GM19463 (cell line): ENCODE data around the gene EML4.
"Not testable (repeated sequence)": the region's sequence is repeated elsewhere in the genome, so short reads cannot be mapped to it uniquely, and the experiment has no call there.

ENCODE experiments used
- ATAC-seq: cut with Tn5 transposase; IDR thresholded peaks from one replicate; pipeline ENCODE4 v1.9.1; 2021; ENCODE audit warnings: mild to moderate bottlenecking, moderate library complexity; ENCODE audit not compliant: unreplicated experiment

EML4 gene

GRCh38 chr2:42342061-42342794, 173.1 kb downstream of the EML4 start:
- peak; percentile 75 for ATAC-seq

- peak; percentile 21 for ATAC-seq
Observed at GRCh38 chr2:42342795-42343241, 173.7 kb downstream of the EML4 start.

GRCh38 chr2:42345986-42346385, 176.8 kb downstream of the EML4 start:
- no peak for ATAC-seq

GRCh38 chr2:42346856-42347255, 177.7 kb downstream of the EML4 start:
- not testable (repeated sequence) for ATAC-seq

GRCh38 chr2:42347518-42347917, 178.4 kb downstream of the EML4 start:
- not testable (repeated sequence) for ATAC-seq

- no peak for ATAC-seq
Observed at GRCh38 chr2:42348113-42348805, 179.1 kb downstream of the EML4 start.

GRCh38 chr2:42350434-42351063, 181.4 kb downstream of the EML4 start:
- no peak for ATAC-seq

GRCh38 chr2:42351864-42352263, 182.7 kb downstream of the EML4 start:
- ATAC-seq, result no peak

- ATAC-seq, result no peak
Observed at GRCh38 chr2:42353792-42354429, 184.8 kb downstream of the EML4 start.

GRCh38 chr2:42359304-42359964, 190.3 kb downstream of the EML4 start:
- no peak for ATAC-seq

- no peak for ATAC-seq
Observed at GRCh38 chr2:42359965-42360483, 190.9 kb downstream of the EML4 start.

- ATAC-seq, result no peak
Observed at GRCh38 chr2:42360493-42360889, 191.3 kb downstream of the EML4 start.

- ATAC-seq, result peak; percentile 88
Observed at GRCh38 chr2:42360890-42361727, 192.0 kb downstream of the EML4 start, which contains the start of gene COX7A2L. TSS of gene COX7A2L (minus strand) at chr2:42361217. CDS start at chr2:42361161, 56 bp downstream.

- no peak for ATAC-seq
Observed at GRCh38 chr2:42361728-42362283, 192.7 kb downstream of the EML4 start.

GRCh38 chr2:42363413-42363812, 194.3 kb downstream of the EML4 start:
- ATAC-seq, result no peak

- no peak for ATAC-seq
Observed at GRCh38 chr2:42364658-42365057, 195.5 kb downstream of the EML4 start.

- ATAC-seq, result no peak
Observed at GRCh38 chr2:42366411-42366810, 197.3 kb downstream of the EML4 start.

- no peak for ATAC-seq
Observed at GRCh38 chr2:42367835-42368234, 198.7 kb downstream of the EML4 start.

- no peak for ATAC-seq
Observed at GRCh38 chr2:42368817-42369531, 199.8 kb downstream of the EML4 start.
